Hepatocyte (in vitro differentiated cells): ENCODE measurements around the gene MXD3. TPM values are rescaled to one million over a fixed set of nuclear protein-coding genes. Genes with fewer than 3 reads are reported as not detected.

Source experiments
- DNase-seq: peaks from one replicate; pipeline ENCODE4 v3.0.0-alpha.2; 2016; ENCODE audit warnings: low spot score
- H2AFZ ChIP-seq: fragments of 200-600 bp; sonication (generic); 2 replicates; pipeline ENCODE4 v1.6.0; 2016; ENCODE audit warnings: antibody characterized with exemption, mild to moderate bottlenecking
- H3K27ac ChIP-seq: fragments of 200-600 bp; sonication (generic); 2 replicates; pipeline ENCODE4 v1.5.1; 2016; ENCODE audit warnings: mild to moderate bottlenecking
- H3K27me3 ChIP-seq: fragments of 200-600 bp; sonication (generic); 2 replicates; pipeline ENCODE4 v1.6.1; 2016
- H3K36me3 ChIP-seq: fragments of 200-600 bp; sonication (generic); replicated peaks from 2 replicates; pipeline ENCODE4 v1.5.1; 2016; ENCODE audit warnings: low read depth; ENCODE audit not compliant: insufficient read depth
- H3K4me1 ChIP-seq: fragments of 200-600 bp; sonication (generic); 2 replicates; pipeline ENCODE4 v1.5.1; 2016; ENCODE audit warnings: mild to moderate bottlenecking, moderate library complexity; ENCODE audit not compliant: insufficient read depth
- H3K4me2 ChIP-seq: fragments of 200-600 bp; sonication (generic); 2 replicates; pipeline ENCODE4 v1.6.0; 2016
- H3K4me3 ChIP-seq: fragments of 200-600 bp; sonication (generic); 2 replicates; pipeline ENCODE4 v1.5.1; 2016; ENCODE audit warnings: mild to moderate bottlenecking
- H3K79me2 ChIP-seq: fragments of 200-600 bp; sonication (generic); 2 replicates; pipeline ENCODE4 v1.6.0; 2017; ENCODE audit warnings: mild to moderate bottlenecking
- H3K9me2 ChIP-seq: fragments of 200-600 bp; sonication (generic); replicated peaks from 2 replicates; pipeline ENCODE4 v1.6.0; 2017; ENCODE audit warnings: mild to moderate bottlenecking; ENCODE audit not compliant: insufficient read depth
- H3K9me3 ChIP-seq: fragments of 200-600 bp; sonication (generic); 2 replicates; pipeline ENCODE4 v1.5.1; 2016; ENCODE audit warnings: low read depth, mild to moderate bottlenecking
- H4K20me1 ChIP-seq: fragments of 200-600 bp; sonication (generic); 2 replicates; pipeline ENCODE4 v1.6.0; 2016; ENCODE audit warnings: mild to moderate bottlenecking; ENCODE audit not compliant: insufficient read depth, poor library complexity, severe bottlenecking
- EZH2 ChIP-seq: fragments of 200-600 bp; sonication (generic); IDR thresholded peaks from 2 replicates; pipeline ENCODE4 v1.6.1; 2016; ENCODE audit warnings: antibody characterized with exemption, mild to moderate bottlenecking, borderline replicate concordance
- EZH2phosphoT487 ChIP-seq: fragments of 200-600 bp; sonication (generic); IDR thresholded peaks from one replicate; pipeline ENCODE4 v1.6.1; 2018; ENCODE audit warnings: antibody characterized with exemption, mild to moderate bottlenecking, low read depth, moderate library complexity; ENCODE audit not compliant: unreplicated experiment, severe bottlenecking
- WGBS: methylation state at CpG from one replicate; pipeline ENCODE4 v1.1.6; 2016; ENCODE audit warnings: low lambda C conversion rate; ENCODE audit errors: missing lambda C conversion rate; 5-methylcytosine and 5-hydroxymethylcytosine counted together
- polyA plus RNA-seq: library from polyadenylated mRNA; unstranded; fragments of >200 nt; fragmentation: Nextera tagmentation; extraction: Ambion mirVana; gene quantifications from 2 replicates; pipeline ENCODE4 v1.2.1, GENCODE V29; 2016
- total RNA-seq: library from RNA; depleted of rRNA; stranded (reverse); fragments of >200 nt; gene quantifications from 2 replicates; pipeline ENCODE4 v1.2.3, GENCODE V29; 2014
- TF ChIP-seq, protein P1 (sequence below): fragments of 200-600 bp; sonication (generic); IDR thresholded peaks from 2 replicates; pipeline ENCODE4 v1.5.1; 2016; ENCODE audit warnings: antibody characterized with exemption, mild to moderate bottlenecking; ENCODE audit not compliant: poor library complexity

MXD3 gene
- total and polyA plus RNA-seq, 2 experiments from 2014 or later = 11.9 to 22.3 TPM

GRCh38 chr5:177290816-177291596 lies 20.7 kb downstream of the MXD3 start:
- no peaks in the 10 kb centered on the region for H3K4me1 ChIP-seq
- H3K27ac ChIP-seq = no peak overlapping the region
- H3K4me2 ChIP-seq = no peak overlapping the region
- H2AFZ ChIP-seq = no peak overlapping the region
- 94% methylated on average over 12 of the region's 12 CpGs for WGBS
- DNase-seq = no peak
- H3K79me2 ChIP-seq = no peaks in the 10 kb centered on the region
- H3K9me2 ChIP-seq = no peaks in the 10 kb centered on the region
- H3K9me3 ChIP-seq = no peaks in the 10 kb centered on the region
- H4K20me1 ChIP-seq = no peaks in the 10 kb centered on the region
- H3K36me3 ChIP-seq = no peaks in the 10 kb centered on the region
- TF ChIP-seq, protein P1, sequence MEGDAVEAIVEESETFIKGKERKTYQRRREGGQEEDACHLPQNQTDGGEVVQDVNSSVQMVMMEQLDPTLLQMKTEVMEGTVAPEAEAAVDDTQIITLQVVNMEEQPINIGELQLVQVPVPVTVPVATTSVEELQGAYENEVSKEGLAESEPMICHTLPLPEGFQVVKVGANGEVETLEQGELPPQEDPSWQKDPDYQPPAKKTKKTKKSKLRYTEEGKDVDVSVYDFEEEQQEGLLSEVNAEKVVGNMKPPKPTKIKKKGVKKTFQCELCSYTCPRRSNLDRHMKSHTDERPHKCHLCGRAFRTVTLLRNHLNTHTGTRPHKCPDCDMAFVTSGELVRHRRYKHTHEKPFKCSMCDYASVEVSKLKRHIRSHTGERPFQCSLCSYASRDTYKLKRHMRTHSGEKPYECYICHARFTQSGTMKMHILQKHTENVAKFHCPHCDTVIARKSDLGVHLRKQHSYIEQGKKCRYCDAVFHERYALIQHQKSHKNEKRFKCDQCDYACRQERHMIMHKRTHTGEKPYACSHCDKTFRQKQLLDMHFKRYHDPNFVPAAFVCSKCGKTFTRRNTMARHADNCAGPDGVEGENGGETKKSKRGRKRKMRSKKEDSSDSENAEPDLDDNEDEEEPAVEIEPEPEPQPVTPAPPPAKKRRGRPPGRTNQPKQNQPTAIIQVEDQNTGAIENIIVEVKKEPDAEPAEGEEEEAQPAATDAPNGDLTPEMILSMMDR = no peak
- TF ChIP-seq EZH2 (no peak), EZH2phosphoT487 (no peak)
- H3K27me3 ChIP-seq = no peaks in the 10 kb centered on the region
- H3K4me3 ChIP-seq = no peak overlapping the region

DNA sequence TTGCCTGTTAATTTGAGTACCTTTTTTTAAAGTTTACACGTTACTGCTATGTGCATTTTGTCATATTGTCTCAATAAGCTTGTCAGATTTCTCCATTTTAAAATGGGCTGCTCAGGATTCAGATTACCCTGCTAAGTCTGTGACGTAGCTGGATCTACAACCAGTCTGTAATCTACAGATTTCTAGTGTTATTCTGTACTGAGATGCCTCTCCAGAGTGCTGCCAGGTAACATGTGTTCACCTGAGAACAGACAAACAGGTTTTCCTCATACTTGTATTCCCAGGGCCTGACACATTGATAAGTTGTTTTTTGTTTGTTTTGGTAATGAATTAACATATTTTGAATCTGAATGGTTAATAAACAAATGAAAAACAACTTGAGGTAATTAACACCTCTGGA lies 23.5 kb downstream of the MXD3 start:
- no peak overlapping the region for H3K27ac ChIP-seq
- H3K79me2 ChIP-seq = no peaks in the 10 kb centered on the region
- H3K9me2 ChIP-seq = no peaks in the 10 kb centered on the region
- no peak overlapping the region for H3K4me2 ChIP-seq
- H3K4me1 ChIP-seq = no peaks in the 10 kb centered on the region
- TF ChIP-seq EZH2phosphoT487 = no peak
- TF ChIP-seq, protein P1 = no peak
- no peak for TF ChIP-seq EZH2
- no peak overlapping the region for H2AFZ ChIP-seq
- DNase-seq = no peak
- WGBS = 95% methylated on average over 2 of the region's 2 CpGs
- H3K36me3 ChIP-seq = peaks cover 4% of the 10 kb centered on the region
- no peaks in the 10 kb centered on the region for H4K20me1 ChIP-seq
- no peak overlapping the region for H3K4me3 ChIP-seq
- H3K27me3 ChIP-seq = no peaks in the 10 kb centered on the region
- H3K9me3 ChIP-seq = no peaks in the 10 kb centered on the region

DNA sequence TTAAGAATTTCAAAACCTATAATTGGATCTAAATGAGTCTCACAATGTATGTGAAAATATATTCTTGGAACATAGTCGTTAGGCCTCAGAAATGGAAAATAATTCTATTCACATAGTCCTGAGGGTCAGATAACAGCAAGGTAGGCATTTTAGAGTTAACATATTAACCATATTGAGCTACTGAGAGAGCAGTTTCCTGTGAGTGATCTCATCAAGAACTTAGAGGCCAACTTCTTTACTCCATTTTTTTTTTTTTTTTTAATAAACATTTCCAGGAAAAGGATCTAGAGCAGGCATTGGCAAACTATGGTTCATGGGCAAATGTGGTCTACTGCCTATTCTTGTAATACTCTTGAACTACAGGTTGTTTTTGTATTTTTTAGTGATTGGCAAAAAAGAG lies 34.8 kb downstream of the MXD3 start:
- peaks cover 5% of the 10 kb centered on the region for H3K36me3 ChIP-seq
- no peaks in the 10 kb centered on the region for H3K27me3 ChIP-seq
- H4K20me1 ChIP-seq = no peaks in the 10 kb centered on the region
- no peaks in the 10 kb centered on the region for H3K79me2 ChIP-seq
- TF ChIP-seq EZH2 (no peak), EZH2phosphoT487 (no peak)
- TF ChIP-seq, protein P1 = no peak
- no peak overlapping the region for H3K4me2 ChIP-seq
- 84% methylated on average over 1 of the region's 1 CpG for WGBS
- no peak for DNase-seq
- H3K9me2 ChIP-seq = no peaks in the 10 kb centered on the region
- H2AFZ ChIP-seq = no peak overlapping the region
- H3K9me3 ChIP-seq = no peaks in the 10 kb centered on the region
- H3K27ac ChIP-seq = no peak overlapping the region
- H3K4me1 ChIP-seq = no peaks in the 10 kb centered on the region
- H3K4me3 ChIP-seq = no peak overlapping the region
